HepG2 (cell line): ENCODE data around the gene OR2F2. TPM values are rescaled to one million over a fixed set of nuclear protein-coding genes. Genes with fewer than 3 reads are reported as not detected.
A peak's percentile ranks its signal among the peaks of the same experiment; 100 is the strongest.

ENCODE experiments used
- AHDC1 ChIP-seq: sonication (generic); formaldehyde crosslinking; IDR thresholded peaks from 2 replicates; pipeline ENCODE4 v1.5.1; 2020; ENCODE audit warnings: mild to moderate bottlenecking, missing genetic modification reagents, borderline replicate concordance
- ASH2L ChIP-seq: fragments of 300-600, 200-600 bp; sonication (generic); IDR thresholded peaks from 2 replicates; pipeline ENCODE4 v1.7.0; 2017; ENCODE audit warnings: low read depth, mild to moderate bottlenecking, moderate library complexity, mixed read lengths, low read length; ENCODE audit not compliant: insufficient read length
- EP300 ChIP-seq, 3 experiments: sonication (generic) in 1 of 3; formaldehyde crosslinking in 1 of 3; IDR thresholded peaks; 2 replicates each; pipeline versions ENCODE4 v1.5.1 to v1.6.1; 2011 to 2020; ENCODE audit warnings: low read depth in 2 of 3, low read length in 2 of 3, borderline replicate concordance in 1 of 3, improper control_type of control experiment in 1 of 3, mild to moderate bottlenecking in 1 of 3, missing genetic modification reagents in 1 of 3, moderate library complexity in 1 of 3
- FOXK2 ChIP-seq: fragments of 450-650 bp; IDR thresholded peaks from 2 replicates; pipeline ENCODE4 v1.6.1; 2016
- FOXP1 ChIP-seq, 2 experiments: fragments of 450-650 bp in 1 of 2; IDR thresholded peaks; 2 replicates each; pipeline ENCODE4 v1.6.1; 2017 to 2018; ENCODE audit warnings: antibody characterized with exemption in 1 of 2
- MXI1 ChIP-seq: IDR thresholded peaks from 3 replicates; pipeline ENCODE4 v1.6.1; 2012; ENCODE audit warnings: low read depth, low read length, inconsistent platforms, borderline replicate concordance
- NCOR1 ChIP-seq: fragments of 200-600 bp; sonication (generic); IDR thresholded peaks from 2 replicates; pipeline ENCODE4 v1.7.0; 2017; ENCODE audit warnings: antibody characterized with exemption, low read length, borderline replicate concordance
- NR2F6 ChIP-seq, 2 experiments: IDR thresholded peaks; 2 replicates each; pipeline ENCODE4 v1.6.1; 2016; ENCODE audit warnings: antibody characterized with exemption in 1 of 2, mild to moderate bottlenecking in 1 of 2
- RELA ChIP-seq: sonication (generic); formaldehyde crosslinking; IDR thresholded peaks from 2 replicates; pipeline ENCODE4 v1.4.0; 2020; ENCODE audit warnings: missing genetic modification reagents
- RFX1 ChIP-seq: fragments of 450-650 bp; IDR thresholded peaks from 2 replicates; pipeline ENCODE4 v1.6.1; 2017
- SKI ChIP-seq: fragments of 450-650 bp; IDR thresholded peaks from one replicate; pipeline ENCODE4 v1.6.1; 2018; ENCODE audit warnings: mild to moderate bottlenecking; ENCODE audit not compliant: partially characterized antibody
- SOX5 ChIP-seq: IDR thresholded peaks from 2 replicates; pipeline ENCODE4 v1.6.1; 2016; ENCODE audit warnings: borderline replicate concordance
- ZBTB7B ChIP-seq: sonication (generic); formaldehyde crosslinking; IDR thresholded peaks from 2 replicates; pipeline ENCODE4 v1.4.0; 2020; ENCODE audit warnings: missing genetic modification reagents
- ZEB1 ChIP-seq: IDR thresholded peaks from 2 replicates; pipeline ENCODE4 v1.6.1; 2012; ENCODE audit warnings: mild to moderate bottlenecking, low read depth, inconsistent platforms; ENCODE audit not compliant: insufficient replicate concordance
- ZFAT ChIP-seq: sonication (generic); formaldehyde crosslinking; conservative IDR thresholded peaks from 2 replicates; pipeline ENCODE4 v1.8.1; 2023; ENCODE audit warnings: missing genetic modification reagents, inconsistent platforms
- ZNF432 ChIP-seq: sonication (generic); formaldehyde crosslinking; IDR thresholded peaks from 2 replicates; pipeline ENCODE4 v1.5.0; 2020; ENCODE audit warnings: missing genetic modification reagents, mild to moderate bottlenecking, borderline replicate concordance
- ZNF562 ChIP-seq: sonication (generic); formaldehyde crosslinking; IDR thresholded peaks from 2 replicates; pipeline ENCODE4 v1.8.0; 2022; ENCODE audit warnings: missing genetic modification reagents, borderline replicate concordance
- ZNF703 ChIP-seq: sonication (generic); formaldehyde crosslinking; IDR thresholded peaks from 2 replicates; pipeline ENCODE4 v1.5.1; 2020; ENCODE audit warnings: missing genetic modification reagents, mild to moderate bottlenecking, moderate library complexity, borderline replicate concordance
- polyA plus RNA-seq, 8 experiments: library from polyadenylated mRNA; depleted of rRNA in 3 of 8; stranded (reverse) in 7 of 8; unstranded in 1 of 8; fragments of >200 nt; fragmentation: Illumina TruSeq in 4 of 8; extraction: Trizol in 4 of 8; gene quantifications; 2 replicates each; pipeline versions ENCODE4 v1.2.1 to v1.2.3, GENCODE V29; 2011 to 2016; ENCODE audit warnings: low read depth in 4 of 8, missing spikeins in 1 of 8, mixed read lengths in 1 of 8; ENCODE audit not compliant: insufficient read depth in 1 of 8
- total RNA-seq, 5 experiments: library from RNA; depleted of rRNA; stranded (reverse); fragments of >200 nt; fragmentation: Illumina TruSeq; extraction: Trizol; gene quantifications; 2 replicates each; pipeline ENCODE4 v1.2.3, GENCODE V29; 2016; ENCODE audit warnings: low read depth in 1 of 5
- TF ChIP-seq, protein P1 (sequence below): sonication (generic); formaldehyde crosslinking; IDR thresholded peaks from 2 replicates; pipeline ENCODE4 v1.4.0; 2020; ENCODE audit warnings: missing genetic modification reagents, borderline replicate concordance
- TF ChIP-seq, protein P2 (sequence below): IDR thresholded peaks from 2 replicates; pipeline ENCODE4 v1.6.1; 2012; ENCODE audit warnings: low read depth, low read length, improper control_type of control experiment

Gene OR2F2
- total and polyA plus RNA-seq, 2 of the 13 experiments (the other 11 are each of a cell fraction or from before 2014, with no cell fraction given), result 0.13 TPM; not detected in 1

GRCh38 chr7:143958781-143959180 is 23.7 kb downstream of the OR2F2 start (continued):
- TF ChIP-seq, protein P1, sequence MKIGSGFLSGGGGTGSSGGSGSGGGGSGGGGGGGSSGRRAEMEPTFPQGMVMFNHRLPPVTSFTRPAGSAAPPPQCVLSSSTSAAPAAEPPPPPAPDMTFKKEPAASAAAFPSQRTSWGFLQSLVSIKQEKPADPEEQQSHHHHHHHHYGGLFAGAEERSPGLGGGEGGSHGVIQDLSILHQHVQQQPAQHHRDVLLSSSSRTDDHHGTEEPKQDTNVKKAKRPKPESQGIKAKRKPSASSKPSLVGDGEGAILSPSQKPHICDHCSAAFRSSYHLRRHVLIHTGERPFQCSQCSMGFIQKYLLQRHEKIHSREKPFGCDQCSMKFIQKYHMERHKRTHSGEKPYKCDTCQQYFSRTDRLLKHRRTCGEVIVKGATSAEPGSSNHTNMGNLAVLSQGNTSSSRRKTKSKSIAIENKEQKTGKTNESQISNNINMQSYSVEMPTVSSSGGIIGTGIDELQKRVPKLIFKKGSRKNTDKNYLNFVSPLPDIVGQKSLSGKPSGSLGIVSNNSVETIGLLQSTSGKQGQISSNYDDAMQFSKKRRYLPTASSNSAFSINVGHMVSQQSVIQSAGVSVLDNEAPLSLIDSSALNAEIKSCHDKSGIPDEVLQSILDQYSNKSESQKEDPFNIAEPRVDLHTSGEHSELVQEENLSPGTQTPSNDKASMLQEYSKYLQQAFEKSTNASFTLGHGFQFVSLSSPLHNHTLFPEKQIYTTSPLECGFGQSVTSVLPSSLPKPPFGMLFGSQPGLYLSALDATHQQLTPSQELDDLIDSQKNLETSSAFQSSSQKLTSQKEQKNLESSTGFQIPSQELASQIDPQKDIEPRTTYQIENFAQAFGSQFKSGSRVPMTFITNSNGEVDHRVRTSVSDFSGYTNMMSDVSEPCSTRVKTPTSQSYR (CRISPR knock-in tag), result no peak
- TF ChIP-seq RELA (CRISPR knock-in tag), result no peak
- TF ChIP-seq ZNF703 (CRISPR knock-in tag), result no peak
- TF ChIP-seq NCOR1, result peak; percentile 76; the same call in 1 of the 2 replicates
- TF ChIP-seq, protein P2, sequence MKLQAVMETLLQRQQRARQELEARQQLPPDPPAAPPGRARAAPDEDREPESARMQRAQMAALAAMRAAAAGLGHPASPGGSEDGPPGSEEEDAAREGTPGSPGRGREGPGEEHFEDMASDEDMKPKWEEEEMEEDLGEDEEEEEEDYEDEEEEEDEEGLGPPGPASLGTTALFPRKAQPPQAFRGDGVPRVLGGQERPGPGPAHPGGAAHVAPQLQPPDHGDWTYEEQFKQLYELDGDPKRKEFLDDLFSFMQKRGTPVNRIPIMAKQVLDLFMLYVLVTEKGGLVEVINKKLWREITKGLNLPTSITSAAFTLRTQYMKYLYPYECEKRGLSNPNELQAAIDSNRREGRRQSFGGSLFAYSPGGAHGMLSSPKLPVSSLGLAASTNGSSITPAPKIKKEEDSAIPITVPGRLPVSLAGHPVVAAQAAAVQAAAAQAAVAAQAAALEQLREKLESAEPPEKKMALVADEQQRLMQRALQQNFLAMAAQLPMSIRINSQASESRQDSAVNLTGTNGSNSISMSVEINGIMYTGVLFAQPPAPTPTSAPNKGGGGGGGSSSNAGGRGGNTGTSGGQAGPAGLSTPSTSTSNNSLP, result peak; percentile 66
- TF ChIP-seq RFX1, result peak; percentile 83
- TF ChIP-seq ZNF562 (CRISPR knock-in tag), result no peak
- 0 out of 3 replicates have a peak, but pooled peaks have one; percentile 27 for TF ChIP-seq MXI1
- TF ChIP-seq ZNF432 (CRISPR knock-in tag), result no peak
- no peak for TF ChIP-seq ZFAT (CRISPR knock-in tag)
- TF ChIP-seq EP300 (IDR thresholded peaks at IDR 0.05; ENCODE audit: low read depth in 2 of 2, low read length in 2 of 2), result 0 out of 4 replicates have a peak, but pooled peaks have one; percentile 16 to 51
- no peak for TF ChIP-seq EP300 (CRISPR knock-in tag; IDR thresholded peaks at IDR 0.05; ENCODE audit: borderline replicate concordance)
- no peak for TF ChIP-seq FOXP1 (IDR thresholded peaks at IDR 0.05)
- TF ChIP-seq FOXP1 (CRISPR knock-in tag; IDR thresholded peaks at IDR 0.05), result 0 out of 2 replicates have a peak, but pooled peaks have one; percentile 19
- TF ChIP-seq FOXK2, result peak; percentile 47; the same call in 1 of the 2 replicates
- no peak; the same call in 1 of the 2 replicates for TF ChIP-seq AHDC1 (CRISPR knock-in tag)
- TF ChIP-seq SKI, result no peak
- peak; percentile 61 for TF ChIP-seq ZEB1
- TF ChIP-seq NR2F6 (IDR thresholded peaks at IDR 0.05), result peak; percentile 79
- TF ChIP-seq NR2F6 (CRISPR knock-in tag; IDR thresholded peaks at IDR 0.05), result peak; percentile 66; the same call in 1 of the 2 replicates
- TF ChIP-seq SOX5 (CRISPR knock-in tag), result peak; percentile 14; the same call in 1 of the 2 replicates
- TF ChIP-seq ZBTB7B (CRISPR knock-in tag), result no peak
- TF ChIP-seq ASH2L, result peak; percentile 40
